Measurements from ENCODE around the gene RASA3.

GRCh38 chr13:114121496-114122126 lies 10.8 kb downstream of the RASA3 start:
- TF ChIP-seq CTCF (IDR thresholded peaks at IDR 0.05) (no peak), EZH2 (IDR thresholded peaks at IDR 0.05) (no peak), EZH2phosphoT487 (IDR thresholded peaks at IDR 0.05) (no peak)

Data from neural progenitor cell (in vitro differentiated cells).